SU-DHL-6 (cell line): ENCODE measurements around the gene VPREB1.

ENCODE experiments used
- H2AFZ ChIP-seq: fragments of 200-600 bp; sonication (generic); 2 replicates; pipeline ENCODE4 v1.6.1; 2014; ENCODE audit warnings: low read depth, mild to moderate bottlenecking, moderate library complexity, mixed read lengths, antibody characterized with exemption, low read length; ENCODE audit not compliant: severe bottlenecking
- H3F3A ChIP-seq: fragments of 200-600 bp; shearing (Covaris generic); 2 replicates; pipeline ENCODE4 v1.6.0; 2016; ENCODE audit warnings: antibody characterized with exemption, mild to moderate bottlenecking; ENCODE audit not compliant: insufficient read depth
- H3K27ac ChIP-seq: fragments of 200-600 bp; sonication (generic); 2 replicates; pipeline ENCODE4 v1.5.1; 2016; ENCODE audit warnings: low read depth, mild to moderate bottlenecking, low read length, moderate library complexity, mixed read lengths
- H3K27me3 ChIP-seq: fragments of 200-600 bp; sonication (generic), shearing (Covaris generic); 2 replicates; pipeline ENCODE4 v1.6.0; 2014; ENCODE audit warnings: mild to moderate bottlenecking, low read length
- H3K36me3 ChIP-seq: fragments of 200-600 bp; sonication (generic); 2 replicates; pipeline ENCODE4 v1.6.1; 2014; ENCODE audit warnings: mild to moderate bottlenecking, low read length, mixed read lengths
- H3K4me2 ChIP-seq: fragments of 300-600, 200-600 bp; shearing (Covaris generic), sonication (generic); 2 replicates; pipeline ENCODE4 v1.6.0; 2014; ENCODE audit warnings: low read length, low read depth, mild to moderate bottlenecking; ENCODE audit not compliant: poor library complexity, severe bottlenecking
- H3K4me3 ChIP-seq: fragments of 200-600 bp; sonication (generic); 2 replicates; pipeline ENCODE4 v1.5.1; 2014; ENCODE audit warnings: antibody characterized with exemption, low read length, mild to moderate bottlenecking, mixed read lengths; ENCODE audit not compliant: insufficient read depth, poor library complexity, severe bottlenecking
- H3K79me2 ChIP-seq: fragments of 200-600 bp; sonication (generic); 2 replicates; pipeline ENCODE4 v1.6.1; 2014; ENCODE audit warnings: mild to moderate bottlenecking, low read length, moderate library complexity; ENCODE audit not compliant: insufficient read depth
- H3K9ac ChIP-seq: fragments of 200-600 bp; sonication (generic); 2 replicates; pipeline ENCODE4 v1.7.0; 2014; ENCODE audit warnings: mild to moderate bottlenecking, low read length
- H3K9me2 ChIP-seq: fragments of 200-600 bp; sonication (generic); replicated peaks from 2 replicates; pipeline ENCODE4 v1.6.1; 2014; ENCODE audit warnings: low read length; ENCODE audit not compliant: insufficient read depth
- H3K9me3 ChIP-seq: fragments of 200-600 bp; sonication (generic); 2 replicates; pipeline ENCODE4 v1.6.1; 2014; ENCODE audit warnings: low read length, mixed read lengths; ENCODE audit not compliant: insufficient read depth
- H4K20me1 ChIP-seq: fragments of 200-600 bp; sonication (generic); 2 replicates; pipeline ENCODE4 v1.6.1; 2014; ENCODE audit warnings: low read depth, mild to moderate bottlenecking, antibody characterized with exemption, low read length, moderate library complexity, mixed read lengths
- CTCF ChIP-seq: fragments of 200-600 bp; sonication (generic); IDR thresholded peaks from one replicate; pipeline ENCODE4 v1.5.1; 2017; ENCODE audit warnings: antibody characterized with exemption, mild to moderate bottlenecking, low read length, moderate library complexity; ENCODE audit not compliant: insufficient read depth, poor library complexity, severe bottlenecking
- EZH2phosphoT487 ChIP-seq: fragments of 200-600 bp; sonication (generic), shearing (Covaris generic); conservative IDR thresholded peaks from 2 replicates; pipeline ENCODE4 v1.6.1; 2018; ENCODE audit warnings: mild to moderate bottlenecking, antibody characterized with exemption, low read length, moderate library complexity, mixed read lengths

VPREB1 gene

GRCh38 chr22:22210889-22211833, 33.4 kb upstream of the VPREB1 start:
- H3K9ac ChIP-seq: no peak overlapping the region
- peaks cover 7% of the 10 kb centered on the region; the same call in 1 of the 2 replicates for H3F3A ChIP-seq
- H4K20me1 ChIP-seq: no peaks in the 10 kb centered on the region
- no peaks in the 10 kb centered on the region for H3K9me3 ChIP-seq
- no peak for TF ChIP-seq EZH2phosphoT487
- no peak for TF ChIP-seq CTCF
- no peaks in the 10 kb centered on the region for H3K9me2 ChIP-seq
- no peak overlapping the region for H3K4me3 ChIP-seq
- H3K79me2 ChIP-seq: no peaks in the 10 kb centered on the region
- no peaks in the 10 kb centered on the region for H3K27me3 ChIP-seq
- H3K4me2 ChIP-seq: no peak overlapping the region
- no peak overlapping the region for H3K27ac ChIP-seq
- no peak overlapping the region for H2AFZ ChIP-seq
- no peaks in the 10 kb centered on the region for H3K36me3 ChIP-seq

GRCh38 chr22:22213231-22213630, 31.4 kb upstream of the VPREB1 start:
- TF ChIP-seq EZH2phosphoT487 (no peak), CTCF (no peak)
- Histone ChIP-seq H2AFZ (no peak overlapping the region), H3K9me2 (no peaks in the 10 kb centered on the region), H3F3A (peaks cover 7% of the 10 kb centered on the region; the same call in 1 of the 2 replicates), H3K9me3 (no peaks in the 10 kb centered on the region), H3K4me3 (no peak overlapping the region), H4K20me1 (no peaks in the 10 kb centered on the region), H3K36me3 (no peaks in the 10 kb centered on the region), H3K9ac (no peak overlapping the region), H3K79me2 (no peaks in the 10 kb centered on the region), H3K27ac (no peak overlapping the region), H3K4me2 (no peak overlapping the region), H3K27me3 (no peaks in the 10 kb centered on the region)

- TF ChIP-seq CTCF (no peak), EZH2phosphoT487 (no peak)
- no peak overlapping the region for H3K9ac ChIP-seq
- H3F3A ChIP-seq: peaks cover 4% of the 10 kb centered on the region; the same call in 1 of the 2 replicates
- H3K9me2 ChIP-seq: no peaks in the 10 kb centered on the region
- no peaks in the 10 kb centered on the region for H3K9me3 ChIP-seq
- H2AFZ ChIP-seq: no peak overlapping the region
- H3K27ac ChIP-seq: no peak overlapping the region
- H3K36me3 ChIP-seq: no peaks in the 10 kb centered on the region
- no peaks in the 10 kb centered on the region for H3K27me3 ChIP-seq
- H3K79me2 ChIP-seq: no peaks in the 10 kb centered on the region
- H3K4me2 ChIP-seq: no peak overlapping the region
- no peaks in the 10 kb centered on the region for H4K20me1 ChIP-seq
- H3K4me3 ChIP-seq: no peak overlapping the region
Observed at GRCh38 chr22:22214819-22215329, 29.7 kb upstream of the VPREB1 start.
